GM19438 (cell line): ENCODE measurements around the gene MAEA.

Source experiments
- ATAC-seq: cut with Tn5 transposase; IDR thresholded peaks from one replicate; pipeline ENCODE4 v1.9.1; 2021; ENCODE audit warnings: low read depth; ENCODE audit not compliant: unreplicated experiment

Gene MAEA

GRCh38 chr4:1349359-1350168 lies 59.9 kb downstream of the MAEA start:
- ATAC-seq: no peak

DNA sequence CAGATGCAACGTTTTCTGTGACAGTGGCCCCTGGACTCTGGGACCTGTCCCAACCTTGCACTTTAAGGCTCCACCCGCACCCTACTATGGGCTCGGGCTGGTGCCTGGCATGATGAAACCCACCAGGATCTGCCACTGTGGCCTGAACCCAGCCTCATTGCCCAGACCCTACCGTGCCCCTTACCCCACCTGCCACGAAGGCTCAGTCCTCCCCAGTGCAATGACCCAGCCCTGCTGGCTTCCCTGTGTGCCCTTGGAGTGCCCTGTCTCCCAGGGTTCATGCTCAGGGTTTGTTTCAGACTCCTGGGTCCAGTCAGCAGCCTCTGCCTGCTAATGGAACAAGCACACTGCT lies 60.5 kb downstream of the MAEA start:
- no peak for ATAC-seq

DNA sequence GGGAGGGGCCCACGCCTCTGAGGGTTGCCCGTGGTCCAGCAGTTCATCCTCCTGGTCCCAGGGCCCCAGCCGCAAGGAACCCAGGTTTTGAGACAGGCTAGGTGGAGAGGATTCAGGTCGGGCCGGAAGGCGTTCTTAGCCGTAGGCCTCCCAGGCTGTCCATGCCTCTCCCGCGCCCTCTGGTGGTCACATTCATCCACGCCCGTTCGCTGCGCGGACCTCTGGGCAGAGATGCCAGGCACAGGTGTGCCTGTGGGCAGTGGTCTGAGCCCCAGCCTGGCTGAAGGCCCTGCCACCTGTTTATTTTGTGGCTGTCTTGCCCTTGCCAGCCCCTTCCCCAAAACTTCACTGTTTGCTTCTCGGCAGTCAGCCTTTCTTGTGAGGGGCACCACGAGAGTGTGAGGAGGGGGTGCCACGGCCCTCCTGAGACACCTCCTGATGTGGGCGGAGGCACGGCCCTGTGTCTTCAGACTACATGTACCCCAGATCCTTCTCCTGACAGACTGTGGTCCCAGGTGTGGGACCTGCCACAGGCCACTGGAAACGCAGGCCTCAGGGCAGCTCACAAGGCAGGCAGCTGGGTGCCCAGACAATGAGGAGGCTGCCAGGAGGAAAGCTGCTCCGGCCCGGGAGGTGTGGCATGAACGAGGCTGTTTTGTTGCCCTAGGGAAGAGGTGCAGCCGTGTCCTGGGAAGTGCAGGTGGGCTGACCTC lies 62.3 kb downstream of the MAEA start:
- no peak for ATAC-seq

- ATAC-seq: no peak
Measured at GRCh38 chr4:1352567-1352900, 62.8 kb downstream of the MAEA start.

GRCh38 chr4:1353186-1354055 lies 63.7 kb downstream of the MAEA start:
- no peak for ATAC-seq

- ATAC-seq: no peak
Measured at GRCh38 chr4:1354136-1354982, 64.7 kb downstream of the MAEA start.

DNA sequence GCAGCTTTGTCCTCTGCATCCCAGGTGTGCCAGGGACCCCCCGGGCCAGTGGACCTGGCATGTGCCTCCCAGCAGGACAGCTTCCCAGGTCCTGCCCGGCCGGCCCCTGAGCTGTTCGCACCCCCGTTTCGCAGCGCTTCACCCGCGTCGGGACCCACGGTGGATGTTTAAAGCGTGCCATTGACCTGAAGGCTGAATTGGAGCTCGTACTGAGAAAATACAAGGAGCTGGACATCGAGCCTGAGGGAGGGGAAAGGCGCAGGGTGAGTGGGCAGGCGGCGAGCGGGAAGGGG lies 65.2 kb downstream of the MAEA start:
- no peak for ATAC-seq

DNA sequence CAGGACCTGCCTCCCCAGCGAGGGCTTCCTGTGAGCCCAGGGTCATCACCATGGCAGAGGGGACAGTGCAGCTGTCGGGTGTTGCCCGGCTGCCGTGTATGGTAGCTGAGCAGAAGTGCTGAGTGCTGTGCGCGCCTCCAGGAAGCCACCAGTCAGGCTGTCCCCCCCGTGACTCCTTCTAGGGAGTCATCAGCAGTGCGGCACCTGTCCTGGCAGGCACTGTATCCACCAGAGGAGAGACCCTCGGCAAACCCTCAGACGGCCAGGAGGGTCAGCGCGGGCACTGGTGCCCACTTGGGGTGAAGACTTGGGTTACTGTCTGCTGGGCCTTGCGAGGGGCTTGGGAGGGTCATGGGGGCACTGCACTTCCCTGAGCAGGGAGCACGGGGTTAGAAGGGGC lies 65.7 kb downstream of the MAEA start:
- no peak for ATAC-seq

GRCh38 chr4:1356181-1356998 lies 66.7 kb downstream of the MAEA start:
- ATAC-seq: no peak

DNA sequence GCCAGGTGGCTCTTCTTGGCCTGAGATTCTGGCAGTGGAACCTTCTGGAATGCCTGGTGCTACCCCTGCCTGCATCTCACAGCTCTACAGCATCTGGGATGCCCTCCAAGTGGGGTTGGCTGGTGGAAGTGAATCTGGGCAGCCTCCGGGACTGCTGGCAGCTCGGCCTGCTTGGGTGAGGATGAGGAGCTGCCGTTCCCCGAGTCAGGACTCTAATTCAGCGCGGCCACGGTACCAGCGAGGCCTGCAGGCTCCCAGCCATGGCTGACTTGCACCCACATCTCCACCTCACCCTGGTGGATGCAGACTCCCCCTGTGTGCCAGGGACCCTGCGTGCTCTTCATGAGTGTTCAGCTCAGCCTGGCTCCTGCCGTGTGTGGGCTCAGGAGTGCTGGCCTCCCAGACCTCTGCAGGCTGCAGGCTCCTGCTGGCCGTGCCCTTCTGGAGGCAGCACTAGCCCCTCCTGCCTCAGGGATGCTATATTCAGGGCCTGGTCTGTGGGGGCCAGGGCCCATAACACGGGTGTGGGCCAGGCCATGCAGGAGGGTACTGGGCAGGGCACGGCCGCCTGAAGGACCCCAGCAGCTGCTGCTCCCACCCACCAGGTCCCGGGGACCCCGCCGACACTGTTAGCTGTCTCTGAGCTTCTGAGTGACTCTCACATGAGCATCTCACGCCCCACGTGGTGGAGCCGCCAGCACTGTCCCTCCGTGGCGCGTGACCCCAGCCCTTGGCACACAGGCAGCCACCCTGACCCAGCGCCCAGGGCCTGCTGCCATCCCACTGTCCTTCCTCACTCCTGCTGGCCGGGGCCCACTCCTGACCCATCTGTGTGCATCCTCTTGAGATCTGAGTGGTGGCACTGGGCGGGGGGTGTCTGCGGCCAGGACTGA lies 67.9 kb downstream of the MAEA start:
- ATAC-seq: no peak

- no peak for ATAC-seq
Measured at GRCh38 chr4:1358421-1359143, 68.9 kb downstream of the MAEA start.

GRCh38 chr4:1359144-1359501 lies 69.4 kb downstream of the MAEA start:
- ATAC-seq: no peak

GRCh38 chr4:1359976-1360375 lies 70.3 kb downstream of the MAEA start:
- ATAC-seq: no peak

DNA sequence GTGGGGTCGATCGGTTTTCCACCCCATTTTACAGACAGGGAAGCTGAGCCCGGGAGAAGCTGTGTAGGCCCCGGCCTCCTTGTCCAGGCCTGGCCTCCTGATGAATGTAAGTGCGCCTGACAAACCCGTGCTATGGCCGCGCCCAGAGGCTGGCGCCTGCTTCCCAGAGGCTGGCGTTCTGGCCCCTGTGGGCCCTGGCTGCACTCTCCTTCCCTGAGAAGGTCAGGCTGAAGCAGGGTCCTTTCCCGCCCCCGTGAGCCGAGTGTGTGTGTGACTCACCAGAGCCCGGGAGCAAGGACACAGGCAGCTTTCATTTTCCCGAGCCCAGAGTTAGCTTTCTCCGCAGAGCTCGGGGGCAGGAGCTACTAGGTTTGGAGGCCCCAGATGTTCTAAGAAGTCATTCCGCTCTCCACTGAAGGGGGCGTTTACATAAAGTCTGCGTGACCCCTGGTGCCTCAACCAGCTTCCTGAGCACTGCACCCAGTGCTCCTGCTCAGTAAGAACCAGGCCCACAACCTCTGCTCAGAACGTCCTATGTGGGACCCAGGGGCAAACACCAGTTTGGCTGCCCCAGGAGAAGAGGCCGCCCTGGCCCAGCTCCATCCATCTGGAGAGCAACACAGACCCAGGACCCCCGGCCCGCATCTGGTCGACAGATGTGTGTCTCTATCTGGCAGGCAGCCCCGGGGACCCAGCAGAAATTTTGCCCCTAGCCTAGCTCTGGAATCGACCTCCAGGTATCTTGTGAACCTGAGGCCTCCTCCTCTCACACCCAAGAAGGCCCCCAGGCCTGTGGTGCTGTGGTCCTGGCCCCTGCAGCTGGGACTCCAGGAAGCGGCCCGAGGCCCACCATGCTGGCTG lies 71.0 kb downstream of the MAEA start:
- no peak for ATAC-seq

- ATAC-seq: no peak
Measured at GRCh38 chr4:1361431-1361830, 71.7 kb downstream of the MAEA start.

DNA sequence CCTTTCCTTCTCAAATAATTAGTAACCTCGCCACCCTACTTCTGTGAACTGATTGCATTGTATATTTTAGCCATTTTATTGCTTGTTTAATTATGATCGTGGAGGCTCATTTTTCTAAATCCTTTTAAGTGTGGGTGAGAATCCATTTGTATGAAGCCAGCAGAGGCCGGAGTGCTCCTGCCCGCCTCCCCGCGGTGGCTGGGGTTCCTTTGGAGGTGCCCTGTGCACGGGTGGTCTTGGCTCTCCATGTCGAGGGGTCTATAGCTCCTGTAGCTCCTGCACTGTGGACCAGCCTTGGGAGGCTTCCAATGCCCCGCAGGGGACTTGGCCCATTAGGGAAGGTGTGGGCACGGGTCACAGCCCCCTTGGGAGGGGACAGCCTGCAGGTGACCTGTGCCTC lies 72.4 kb downstream of the MAEA start:
- ATAC-seq: no peak

- ATAC-seq: no peak
Measured at GRCh38 chr4:1362521-1362920, 72.8 kb downstream of the MAEA start.
